ENCODE results near the gene C3orf52.

DNA sequence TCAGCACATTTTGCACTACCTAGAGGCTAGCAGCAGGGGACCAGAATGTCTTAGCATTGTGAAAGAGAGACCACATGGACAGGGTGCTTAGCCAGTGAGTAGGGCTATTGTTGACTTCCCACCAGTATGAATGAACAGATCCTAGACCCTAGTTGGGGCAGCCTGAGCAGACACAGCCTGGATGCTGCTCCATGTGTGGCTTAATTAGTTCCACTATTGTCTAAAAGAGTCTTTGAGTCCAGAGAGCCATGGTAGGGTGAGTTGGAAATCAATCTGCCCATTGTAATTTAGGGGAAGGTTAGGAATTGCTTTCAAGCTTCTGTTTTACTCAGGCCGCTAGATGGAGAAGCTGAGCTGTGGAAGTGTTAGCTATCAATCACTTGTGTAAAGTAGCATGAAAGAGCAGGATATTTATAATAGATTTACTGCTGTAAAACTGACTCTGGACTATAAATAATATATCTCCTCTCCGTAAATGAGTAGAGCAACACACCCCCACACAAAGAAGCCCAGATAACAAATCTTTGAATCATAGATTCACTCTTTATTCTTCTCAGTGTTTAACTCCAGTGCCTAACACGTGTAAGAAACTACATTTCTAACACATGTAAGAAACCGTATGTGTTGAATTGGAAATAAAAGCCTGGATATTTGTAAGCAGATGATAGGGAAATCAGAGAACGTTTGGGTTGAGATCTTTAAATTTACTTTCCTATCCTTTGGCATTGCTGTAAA is 50.9 kb downstream of the C3orf52 start:
- TF ChIP-seq, protein P1, sequence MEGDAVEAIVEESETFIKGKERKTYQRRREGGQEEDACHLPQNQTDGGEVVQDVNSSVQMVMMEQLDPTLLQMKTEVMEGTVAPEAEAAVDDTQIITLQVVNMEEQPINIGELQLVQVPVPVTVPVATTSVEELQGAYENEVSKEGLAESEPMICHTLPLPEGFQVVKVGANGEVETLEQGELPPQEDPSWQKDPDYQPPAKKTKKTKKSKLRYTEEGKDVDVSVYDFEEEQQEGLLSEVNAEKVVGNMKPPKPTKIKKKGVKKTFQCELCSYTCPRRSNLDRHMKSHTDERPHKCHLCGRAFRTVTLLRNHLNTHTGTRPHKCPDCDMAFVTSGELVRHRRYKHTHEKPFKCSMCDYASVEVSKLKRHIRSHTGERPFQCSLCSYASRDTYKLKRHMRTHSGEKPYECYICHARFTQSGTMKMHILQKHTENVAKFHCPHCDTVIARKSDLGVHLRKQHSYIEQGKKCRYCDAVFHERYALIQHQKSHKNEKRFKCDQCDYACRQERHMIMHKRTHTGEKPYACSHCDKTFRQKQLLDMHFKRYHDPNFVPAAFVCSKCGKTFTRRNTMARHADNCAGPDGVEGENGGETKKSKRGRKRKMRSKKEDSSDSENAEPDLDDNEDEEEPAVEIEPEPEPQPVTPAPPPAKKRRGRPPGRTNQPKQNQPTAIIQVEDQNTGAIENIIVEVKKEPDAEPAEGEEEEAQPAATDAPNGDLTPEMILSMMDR (IDR thresholded peaks at IDR 0.05; ENCODE audit: poor library complexity), result peak; percentile 69
- TF ChIP-seq EZH2phosphoT487 (IDR thresholded peaks at IDR 0.05; ENCODE audit: low read depth, severe bottlenecking, unreplicated experiment), result no peak
